Coronary artery (tissue), 2 donors: Measurements from ENCODE around the gene FBXO28.

Experiments used
- DNase-seq: peaks from one replicate; pipeline ENCODE4 v3.0.0-alpha.2; 2017; ENCODE audit warnings: low spot score
- H3K27ac ChIP-seq, 2 donors: fragments of 200-600 bp; sonication (generic); one replicate each; pipeline ENCODE4 v1.5.1; 2016 to 2019
- H3K4me3 ChIP-seq: fragments of 200-600 bp; sonication (generic); 2 replicates; pipeline ENCODE4 v1.5.1; 2016; ENCODE audit warnings: mild to moderate bottlenecking, moderate library complexity
- TF ChIP-seq, protein P1 (sequence below): fragments of 200-600 bp; sonication (generic); IDR thresholded peaks from one replicate; pipeline ENCODE4 v1.5.1; 2019; ENCODE audit warnings: antibody characterized with exemption

FBXO28 gene

DNA sequence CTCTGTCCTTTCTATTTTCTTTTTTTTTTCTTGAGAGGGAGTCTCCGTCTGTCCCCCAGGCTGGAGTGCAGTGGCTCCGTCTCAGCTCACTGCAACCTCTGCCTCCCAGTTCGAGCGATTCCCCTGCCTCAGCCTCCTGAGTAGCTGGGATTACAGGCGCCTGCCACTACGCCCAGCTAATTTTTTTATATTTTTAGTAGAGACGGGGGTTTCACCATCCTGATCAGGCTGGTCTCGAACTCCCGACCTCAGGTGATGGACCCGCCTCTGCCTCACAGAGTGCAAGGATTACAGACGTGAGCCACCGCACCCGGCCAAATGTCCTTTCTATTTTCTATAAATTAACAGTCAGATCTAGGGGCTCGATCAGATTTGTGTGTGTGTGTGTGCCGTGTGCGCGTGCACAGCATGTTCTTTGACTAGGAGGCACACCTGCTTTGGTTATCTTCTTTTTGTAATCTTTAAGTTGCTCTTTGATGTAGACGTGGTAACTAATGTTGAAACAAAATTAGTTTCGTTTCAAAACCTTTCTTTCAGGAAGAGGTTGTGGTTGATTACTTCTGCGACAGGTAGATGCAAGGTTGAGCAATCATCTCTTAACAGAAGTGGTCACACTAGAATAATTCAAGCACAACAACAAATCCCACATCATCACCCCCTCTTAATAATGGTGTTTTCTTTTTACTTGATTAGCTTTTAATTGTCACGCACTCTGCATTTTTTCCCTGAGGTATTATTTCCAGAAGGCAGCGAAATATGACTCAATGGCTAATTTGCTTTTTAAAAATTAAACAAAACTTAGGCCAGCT is 68.3 kb downstream of the FBXO28 start:
- no peak for DNase-seq
- H3K4me3 ChIP-seq, result peak overlapping the region; percentile 88
- TF ChIP-seq, protein P1, sequence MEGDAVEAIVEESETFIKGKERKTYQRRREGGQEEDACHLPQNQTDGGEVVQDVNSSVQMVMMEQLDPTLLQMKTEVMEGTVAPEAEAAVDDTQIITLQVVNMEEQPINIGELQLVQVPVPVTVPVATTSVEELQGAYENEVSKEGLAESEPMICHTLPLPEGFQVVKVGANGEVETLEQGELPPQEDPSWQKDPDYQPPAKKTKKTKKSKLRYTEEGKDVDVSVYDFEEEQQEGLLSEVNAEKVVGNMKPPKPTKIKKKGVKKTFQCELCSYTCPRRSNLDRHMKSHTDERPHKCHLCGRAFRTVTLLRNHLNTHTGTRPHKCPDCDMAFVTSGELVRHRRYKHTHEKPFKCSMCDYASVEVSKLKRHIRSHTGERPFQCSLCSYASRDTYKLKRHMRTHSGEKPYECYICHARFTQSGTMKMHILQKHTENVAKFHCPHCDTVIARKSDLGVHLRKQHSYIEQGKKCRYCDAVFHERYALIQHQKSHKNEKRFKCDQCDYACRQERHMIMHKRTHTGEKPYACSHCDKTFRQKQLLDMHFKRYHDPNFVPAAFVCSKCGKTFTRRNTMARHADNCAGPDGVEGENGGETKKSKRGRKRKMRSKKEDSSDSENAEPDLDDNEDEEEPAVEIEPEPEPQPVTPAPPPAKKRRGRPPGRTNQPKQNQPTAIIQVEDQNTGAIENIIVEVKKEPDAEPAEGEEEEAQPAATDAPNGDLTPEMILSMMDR, result no peak
- H3K27ac ChIP-seq, result peak overlapping the region; percentile 93 to 95

DNA sequence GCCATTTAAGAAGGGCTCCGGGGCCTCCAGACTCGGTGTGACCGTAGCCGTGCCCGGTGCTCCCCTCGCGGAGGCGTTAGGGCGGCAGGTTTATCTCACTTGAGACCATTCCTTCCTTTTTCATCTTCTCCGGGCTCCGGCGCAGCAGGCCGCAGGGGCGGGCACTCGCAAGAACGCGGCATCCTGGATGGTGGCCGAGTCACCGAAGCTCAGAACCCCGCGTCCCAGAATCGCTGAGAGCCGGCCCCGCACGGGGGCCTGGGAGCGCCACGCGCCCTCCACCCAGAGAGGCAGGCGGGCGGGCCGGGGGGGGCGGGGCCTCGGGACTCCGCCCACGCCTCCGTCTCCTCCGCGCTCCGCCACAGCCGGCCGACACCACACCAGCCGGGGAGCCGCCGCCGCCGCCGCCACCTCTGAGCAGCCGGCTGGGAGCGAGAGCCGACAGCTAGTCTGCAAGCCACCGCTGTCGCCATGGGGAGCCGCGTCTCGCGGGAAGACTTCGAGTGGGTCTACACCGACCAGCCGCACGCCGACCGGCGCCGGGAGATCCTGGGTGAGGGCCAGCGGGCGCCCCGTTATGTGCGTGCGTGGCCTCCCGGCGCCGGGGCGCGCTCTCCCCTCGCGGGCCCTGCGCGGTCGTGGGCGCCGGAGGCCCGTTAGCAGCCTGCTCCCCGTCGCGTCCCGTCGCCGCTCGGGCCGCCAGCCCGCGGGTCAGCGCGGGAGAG is 69.1 kb downstream of the FBXO28 start, which contains the start of gene DEGS1:
Gene DEGS1, plus strand, starts transcription at position 375 of the 725 bp plus-strand sequence. Its CDS starts 97 bp downstream, at position 472.
- Histone ChIP-seq H3K4me3 (peak within 1 kb of the TSS; percentile 88), H3K27ac (peak within 1 kb of the TSS; percentile 93 to 95)
- peak; percentile 89 for DNase-seq
- TF ChIP-seq, protein P1, result no peak

DNA sequence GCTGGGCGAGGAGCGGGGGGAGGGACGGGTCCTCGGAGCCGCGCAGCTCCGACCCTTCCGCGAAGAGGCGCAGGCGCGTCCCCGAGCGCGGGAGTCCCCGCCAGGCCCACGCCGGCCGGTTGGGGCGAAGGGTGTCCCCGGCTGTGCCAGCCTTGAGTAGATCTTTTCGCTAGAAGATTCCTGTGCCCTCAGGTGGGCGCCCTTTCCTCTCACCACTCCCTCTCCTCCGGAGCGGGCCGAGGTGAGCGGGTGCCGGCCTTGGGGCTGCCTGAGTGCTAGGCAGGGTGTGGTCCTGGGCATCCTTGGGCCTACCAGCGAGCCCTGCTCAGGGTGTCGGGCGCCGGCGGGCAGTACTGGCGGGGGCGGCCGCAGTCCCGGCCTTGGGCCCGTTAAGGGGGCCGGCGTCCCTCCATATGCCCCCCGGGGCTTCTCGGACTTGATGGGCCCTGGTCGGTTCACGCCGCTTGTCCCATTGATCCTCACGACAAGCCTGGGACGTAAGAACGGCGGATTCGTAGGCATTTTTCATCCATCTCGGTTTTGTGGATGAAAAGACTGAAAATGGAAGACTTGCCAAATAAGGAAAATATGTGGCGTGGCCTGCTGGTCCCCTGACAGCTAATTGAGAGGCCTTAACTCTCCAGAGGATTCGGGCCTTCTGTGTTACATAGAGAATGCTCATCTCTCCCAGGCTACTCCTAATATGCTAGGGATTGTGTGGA is 69.8 kb downstream of the FBXO28 start:
- Histone ChIP-seq H3K27ac (peak overlapping the region; percentile 93 to 95), H3K4me3 (peak overlapping the region; percentile 88)
- TF ChIP-seq, protein P1, result no peak
- peak; percentile 78 for DNase-seq

DNA sequence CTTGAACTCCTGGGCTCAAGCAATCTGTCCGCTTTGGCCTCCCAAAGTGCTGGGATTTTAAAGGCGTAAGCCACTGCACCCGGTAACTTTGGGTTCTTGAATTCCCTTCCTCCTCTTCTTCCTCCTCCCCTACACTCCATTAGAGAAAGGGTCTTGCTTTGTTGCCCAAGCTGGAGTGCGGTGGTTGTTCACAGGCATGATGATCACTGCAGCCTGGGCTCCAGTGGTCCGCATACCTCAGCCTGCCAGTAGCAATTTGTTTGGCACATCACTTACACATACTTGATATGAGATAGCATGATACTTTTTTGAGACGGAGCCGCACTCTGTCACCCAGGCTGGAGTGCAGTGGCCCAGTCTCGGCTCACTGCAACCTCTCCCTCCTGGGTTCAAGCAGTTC is 71.3 kb downstream of the FBXO28 start:
- no peak overlapping the region for H3K27ac ChIP-seq
- DNase-seq, result no peak
- TF ChIP-seq, protein P1, result no peak
- H3K4me3 ChIP-seq, result peak overlapping the region; percentile 45

DNA sequence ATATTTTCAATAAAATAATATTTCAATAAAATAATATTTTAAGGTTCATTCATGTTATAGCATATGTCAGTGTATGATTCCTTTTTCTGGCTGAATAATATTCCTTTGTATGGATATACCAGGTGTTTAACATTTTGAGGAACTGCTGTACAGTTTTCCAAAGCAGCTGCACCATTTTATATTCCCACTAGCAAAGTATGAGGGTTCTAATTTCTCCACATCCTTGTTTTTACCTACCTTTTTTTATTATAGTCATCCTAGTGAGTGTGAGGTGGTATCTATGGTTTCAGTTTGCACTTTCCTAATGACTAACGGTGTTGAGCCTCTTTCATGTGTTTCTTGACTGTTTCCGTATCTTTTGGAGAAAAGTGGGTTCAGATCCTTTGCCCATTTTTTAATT is 74.4 kb downstream of the FBXO28 start:
- Histone ChIP-seq H3K4me3 (no peak overlapping the region), H3K27ac (no peak overlapping the region)
- TF ChIP-seq, protein P1, result no peak
- no peak for DNase-seq

DNA sequence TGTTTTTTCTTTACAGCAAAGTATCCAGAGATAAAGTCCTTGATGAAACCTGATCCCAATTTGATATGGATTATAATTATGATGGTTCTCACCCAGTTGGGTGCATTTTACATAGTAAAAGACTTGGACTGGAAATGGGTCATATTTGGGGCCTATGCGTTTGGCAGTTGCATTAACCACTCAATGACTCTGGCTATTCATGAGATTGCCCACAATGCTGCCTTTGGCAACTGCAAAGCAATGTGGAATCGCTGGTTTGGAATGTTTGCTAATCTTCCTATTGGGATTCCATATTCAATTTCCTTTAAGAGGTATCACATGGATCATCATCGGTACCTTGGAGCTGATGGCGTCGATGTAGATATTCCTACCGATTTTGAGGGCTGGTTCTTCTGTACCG is 75.7 kb downstream of the FBXO28 start:
- no peak overlapping the region for H3K4me3 ChIP-seq
- H3K27ac ChIP-seq, result no peak overlapping the region
- TF ChIP-seq, protein P1, result no peak
- no peak for DNase-seq
